Psoas muscle (tissue), 8 donors: Measurements from ENCODE around the gene NEUROG3. TPM values are rescaled to one million over a fixed set of nuclear protein-coding genes. Genes with fewer than 3 reads are reported as not detected.
A peak's percentile ranks its signal among the peaks of the same experiment; 100 is the strongest.

ENCODE experiments used
- ATAC-seq, 4 donors: fragments of 200-7000 bp; cut with Tn5 transposase; one replicate each; pipeline ENCODE4 v1.9.1; 2020; ENCODE audit warnings: moderate library complexity in 3 of 4, mild to moderate bottlenecking in 2 of 4
- DNase-seq, 2 donors: peaks; one replicate each; pipeline ENCODE4 v3.0.0-alpha.2; 2020
- H3K27ac ChIP-seq: fragments of 200-600 bp; one replicate; pipeline ENCODE4 v1.8.0; 2022
- H3K27me3 ChIP-seq, 3 donors: fragments of 200-600 bp in 1 of 3; one replicate each; pipeline versions ENCODE4 v1.6.1 to v1.8.0; 2013 to 2022; ENCODE audit warnings: low read length in 2 of 3, mild to moderate bottlenecking in 2 of 3, moderate library complexity in 1 of 3; ENCODE audit not compliant: insufficient read depth in 3 of 3
- H3K36me3 ChIP-seq, 2 donors: fragments of 200-600 bp in 1 of 2; one replicate each; pipeline versions ENCODE4 v1.6.1 to v1.8.0; 2013 to 2022; ENCODE audit warnings: low read depth in 1 of 2, mild to moderate bottlenecking in 1 of 2, moderate library complexity in 1 of 2; ENCODE audit not compliant: insufficient read depth in 1 of 2
- H3K4me1 ChIP-seq: fragments of 200-600 bp; one replicate; pipeline ENCODE4 v1.8.0; 2022
- H3K4me3 ChIP-seq: fragments of 200-600 bp; one replicate; pipeline ENCODE4 v1.8.0; 2022; ENCODE audit warnings: mild to moderate bottlenecking
- H3K9me3 ChIP-seq: fragments of 200-600 bp; one replicate; pipeline ENCODE4 v1.8.0; 2022
- CTCF ChIP-seq: fragments of 200-600 bp; IDR thresholded peaks from one replicate; pipeline ENCODE4 v1.8.0; 2022; ENCODE audit warnings: antibody characterized with exemption
- WGBS, 3 donors: extraction: QIAGEN DNeasy Blood & Tissue Kit; methylation state at CpG; one replicate each; pipeline versions ENCODE4 v1.1.6 to v1.1.7; 2013; 5-methylcytosine and 5-hydroxymethylcytosine counted together
- intact Hi-C, 2 donors: fragments of 100-400 bp; cut with DNase I; formaldehyde crosslinking; loops; one replicate each; pipeline versions ENCODE4 v1.11.0 to v1.14.2; 2022
- long read RNA-seq, 2 donors: library from polyadenylated mRNA; unstranded; transcript quantifications; one replicate each; pipeline ENCODE4 v2.0.0, GENCODE V29; 2021
- polyA plus RNA-seq, 3 donors: library from polyadenylated mRNA; stranded (reverse); fragments of 200-250 nt; gene quantifications; one replicate each; pipeline ENCODE4 v1.2.3, GENCODE V29; 2013
- total RNA-seq, 4 donors: library from RNA; stranded (reverse); fragmentation: NEBNext Ultra II Directional in 2 of 4; extraction: Animal tissue kit (Norgen Biotek cat#: 25700) in 2 of 4; gene quantifications; one replicate each; pipeline versions ENCODE4 v1.2.1 to v1.2.4, GENCODE V29; 2021 to 2023
- donor health status: healthy with polysubstance abuse.
- donor health status: DM: no; HTN: no; CAD: no; lungs with moderate emphysema.
- donor health status: Bipolar disorder and iron deficiency.
- donor health status: healthy.
- donor health status: DM: yes; HTN: yes; CAD: no.
- donor health status: DM: no; HTN: no; CAD: no.
- donor health status: DM: no; HTN: no; CAD: no.
- donor health status: DM: yes; HTN: yes; CAD: no.

The NEUROG3 gene
- total RNA-seq (not detected), polyA plus RNA-seq (under 1 TPM in 1 of 3 donors, not detected in 2; 0.01 TPM)
- long read RNA-seq, donor 1, result 0 reads
- long read RNA-seq, donor 2, result 0 reads

- Histone ChIP-seq H3K27me3 (peaks cover 0 to 100% (median 61%) of the 10 kb centered on the region in 3 donors), H3K36me3 (no peaks in the 10 kb centered on the region), H3K4me3 (peak within 1 kb of the TSS; percentile 39), H3K9me3 (no peaks in the 10 kb centered on the region), H3K27ac (no peak within 1 kb of the TSS), H3K4me1 (peaks cover 6% of the 10 kb centered on the region)
- intact Hi-C loops, result no loop called here
- 1 to 2% (median 1%) methylated on average over 43 to 53 of the region's 53 CpGs for WGBS, 3 donors
- ATAC-seq (no peak), DNase-seq (peak; percentile 34 to 57)
- no peak for TF ChIP-seq CTCF
These were observed at the start of gene NEUROG3 for GRCh38 chr10:69573056-69573806. Gene NEUROG3 (minus strand): TSS chr10:69573422. CDS start chr10:69573043, 379 bp downstream.

- H3K27me3 ChIP-seq, result peaks cover 0 to 6% (median 0%) of the 10 kb centered on the region in 3 donors
- TF ChIP-seq CTCF, result no peak
- H3K27ac ChIP-seq, result no peak overlapping the region
- no peaks in the 10 kb centered on the region for H3K9me3 ChIP-seq
- H3K36me3 ChIP-seq, result no peaks in the 10 kb centered on the region
- no peak overlapping the region for H3K4me3 ChIP-seq
- ATAC-seq, result no peak
- no peak for DNase-seq
- intact Hi-C loops, result no loop called here
- H3K4me1 ChIP-seq, result no peaks in the 10 kb centered on the region
- 53 to 56% (median 53%) methylated on average over 5 of the region's 5 CpGs for WGBS, 3 donors
These were observed 47.4 kb upstream of the NEUROG3 start for GRCh38 chr10:69620625-69621024.

GRCh38 chr10:69619626-69620025, 46.4 kb upstream of the NEUROG3 start:
- no peak for ATAC-seq
- Histone ChIP-seq H3K27ac (no peak overlapping the region), H3K9me3 (no peaks in the 10 kb centered on the region), H3K27me3 (peaks cover 0 to 4% (median 0%) of the 10 kb centered on the region in 3 donors), H3K4me3 (no peak overlapping the region), H3K4me1 (no peaks in the 10 kb centered on the region), H3K36me3 (no peaks in the 10 kb centered on the region)
- no peak for TF ChIP-seq CTCF
- WGBS, 3 donors, result 74 to 93% (median 84%) methylated on average over 7 of the region's 7 CpGs
- DNase-seq, result no peak
- intact Hi-C loops, result no loop called here

- Histone ChIP-seq H3K27ac (no peak overlapping the region), H3K36me3 (no peaks in the 10 kb centered on the region), H3K4me1 (no peaks in the 10 kb centered on the region), H3K4me3 (no peak overlapping the region), H3K9me3 (no peaks in the 10 kb centered on the region), H3K27me3 (peaks cover 0 to 4% (median 0%) of the 10 kb centered on the region in 3 donors)
- ATAC-seq (no peak), DNase-seq (no peak)
- 86 to 94% (median 87%) methylated on average over 2 of the region's 2 CpGs for WGBS, 3 donors
- intact Hi-C loops, result no loop called here
- no peak for TF ChIP-seq CTCF
These were observed 45.5 kb upstream of the NEUROG3 start for GRCh38 chr10:69618746-69619145.
